NCI-H1930 (cell line): ENCODE results near the gene GNG7.
"Not testable (repeated sequence)": the region's sequence is repeated elsewhere in the genome, so short reads cannot be mapped to it uniquely, and the experiment has no call there.

Source experiments
- DNase-seq, 2 experiments: peaks; one replicate each; lab custom pipeline; 2025; lab: John Stamatoyannopoulos, UW

GNG7 gene

GRCh38 chr19:2463694-2464093, 238.8 kb downstream of the GNG7 start:
- DNase-seq = not testable (repeated sequence)

- DNase-seq = peak; percentile 34 to 58
Observed at GRCh38 chr19:2462635-2463421, 239.7 kb downstream of the GNG7 start.

- DNase-seq = peak; percentile 17 to 44
Observed at GRCh38 chr19:2461751-2462634, 240.5 kb downstream of the GNG7 start.
